HG03103 (cell line): ENCODE measurements around the gene MYOM1.
"Not testable (repeated sequence)": the region's sequence is repeated elsewhere in the genome, so short reads cannot be mapped to it uniquely, and the experiment has no call there.

Source experiments
- ATAC-seq: cut with Tn5 transposase; IDR thresholded peaks from one replicate; pipeline ENCODE4 v1.9.1; 2021; ENCODE audit warnings: low read depth; ENCODE audit not compliant: unreplicated experiment

MYOM1 gene

GRCh38 chr18:3044931-3045698 lies 174.7 kb downstream of the MYOM1 start:
- ATAC-seq, result no peak

- no peak for ATAC-seq
These were observed 177.4 kb downstream of the MYOM1 start for GRCh38 chr18:3042379-3042778.

- no peak for ATAC-seq
These were observed 177.9 kb downstream of the MYOM1 start for GRCh38 chr18:3041843-3042242.

- no peak for ATAC-seq
These were observed 178.9 kb downstream of the MYOM1 start for GRCh38 chr18:3040881-3041280.

- no peak for ATAC-seq
These were observed 179.6 kb downstream of the MYOM1 start for GRCh38 chr18:3040173-3040572.

GRCh38 chr18:3037423-3037915 lies 182.3 kb downstream of the MYOM1 start:
- ATAC-seq, result peak; percentile 99

- no peak for ATAC-seq
These were observed 183.7 kb downstream of the MYOM1 start for GRCh38 chr18:3036108-3036507.

GRCh38 chr18:3035635-3036034 lies 184.1 kb downstream of the MYOM1 start:
- ATAC-seq, result no peak

GRCh38 chr18:3032721-3033120 lies 187.0 kb downstream of the MYOM1 start:
- ATAC-seq, result no peak

GRCh38 chr18:3029215-3029952 lies 190.4 kb downstream of the MYOM1 start:
- no peak for ATAC-seq

GRCh38 chr18:3028115-3028514 lies 191.7 kb downstream of the MYOM1 start:
- ATAC-seq, result not testable (repeated sequence)

- ATAC-seq, result no peak
These were observed 192.3 kb downstream of the MYOM1 start for GRCh38 chr18:3027370-3027891.

GRCh38 chr18:3025544-3025943 lies 194.2 kb downstream of the MYOM1 start:
- ATAC-seq, result no peak

- ATAC-seq, result not testable (repeated sequence)
These were observed 196.2 kb downstream of the MYOM1 start for GRCh38 chr18:3023603-3024002.
